Thymus (tissue), 11 donors: ENCODE results near the gene KIFC3. TPM values are rescaled to one million over a fixed set of nuclear protein-coding genes. Genes with fewer than 3 reads are reported as not detected.
A peak's percentile ranks its signal among the peaks of the same experiment; 100 is the strongest.
"Not testable (repeated sequence)": the region's sequence is repeated elsewhere in the genome, so short reads cannot be mapped to it uniquely, and the experiment has no call there.

ENCODE experiments used
- DNase-seq, 9 donors: peaks; one replicate each; pipeline ENCODE4 v3.0.0-alpha.2; 2013; ENCODE audit warnings: low spot score in 9 of 9, low read depth in 6 of 9, missing footprints in 1 of 9
- H3K27ac ChIP-seq, 2 donors: one replicate each; pipeline ENCODE4 v1.5.1; 2013; ENCODE audit warnings: control low read depth in 1 of 2, low read depth in 1 of 2, low read length in 1 of 2, mild to moderate bottlenecking in 1 of 2, moderate library complexity in 1 of 2
- H3K27me3 ChIP-seq, 2 donors: one replicate each; pipeline ENCODE4 v1.5.1; 2013; ENCODE audit warnings: low read length in 1 of 2; ENCODE audit not compliant: control insufficient read depth in 2 of 2, insufficient read depth in 1 of 2
- H3K36me3 ChIP-seq, 2 donors: one replicate each; pipeline ENCODE4 v1.5.1; 2013; ENCODE audit warnings: low read length in 1 of 2, mild to moderate bottlenecking in 1 of 2, moderate library complexity in 1 of 2; ENCODE audit not compliant: control insufficient read depth in 2 of 2, insufficient read depth in 2 of 2
- H3K4me1 ChIP-seq, 2 donors: one replicate each; pipeline ENCODE4 v1.5.1; 2013; ENCODE audit warnings: low read length in 2 of 2; ENCODE audit not compliant: control insufficient read depth in 2 of 2, insufficient read depth in 2 of 2
- H3K4me3 ChIP-seq, 2 donors: one replicate each; pipeline ENCODE4 v1.5.1; 2013; ENCODE audit warnings: low read length in 2 of 2, control low read depth in 1 of 2, mild to moderate bottlenecking in 1 of 2
- H3K9me3 ChIP-seq, 2 donors: one replicate each; pipeline ENCODE4 v1.5.1; 2013; ENCODE audit warnings: low read length in 1 of 2, mild to moderate bottlenecking in 1 of 2; ENCODE audit not compliant: control insufficient read depth in 2 of 2, insufficient read depth in 1 of 2
- WGBS: extraction: QIAGEN DNeasy Blood & Tissue Kit; methylation state at CpG from one replicate; pipeline ENCODE4 v1.1.7; 2013; 5-methylcytosine and 5-hydroxymethylcytosine counted together
- polyA plus RNA-seq: library from polyadenylated mRNA; stranded (reverse); fragments of 200-250 nt; gene quantifications from one replicate; pipeline ENCODE4 v1.2.3, GENCODE V29; 2013
- total RNA-seq: library from RNA; stranded (reverse); fragments of 120-200 nt; gene quantifications from one replicate; pipeline ENCODE4 v1.2.4, GENCODE V29; 2013
- donor health status: healthy.

Gene KIFC3
- total and polyA plus RNA-seq, 2 donors: 3.8 to 9.2 TPM

GRCh38 chr16:57818377-57819064, 16.2 kb upstream of the KIFC3 start:
- DNase-seq: no peak
- WGBS: 94% methylated on average over 8 of the region's 8 CpGs
- Histone ChIP-seq H3K4me3 (no peak overlapping the region), H3K9me3 (no peaks in the 10 kb centered on the region), H3K27me3 (no peaks in the 10 kb centered on the region), H3K4me1 (peaks cover 9 to 11% of the 10 kb centered on the region in 2 donors), H3K27ac (no peak overlapping the region), H3K36me3 (no peaks in the 10 kb centered on the region)

GRCh38 chr16:57817680-57818079, 15.4 kb upstream of the KIFC3 start:
- H3K9me3 ChIP-seq: no peaks in the 10 kb centered on the region
- DNase-seq: no peak
- H3K36me3 ChIP-seq: no peaks in the 10 kb centered on the region
- no peak overlapping the region for H3K4me3 ChIP-seq
- H3K4me1 ChIP-seq: peaks cover 9 to 12% of the 10 kb centered on the region in 2 donors
- no peaks in the 10 kb centered on the region for H3K27me3 ChIP-seq
- no peak overlapping the region for H3K27ac ChIP-seq

- DNase-seq: peak in 4 of 9 donors; percentile 32 to 69 (median 42)
- WGBS: 16% methylated on average over 16 of the region's 16 CpGs
- Histone ChIP-seq H3K4me1 (peaks cover 9 to 13% of the 10 kb centered on the region in 2 donors), H3K27ac (peak overlapping the region; percentile 55 to 71), H3K27me3 (no peaks in the 10 kb centered on the region), H3K4me3 (no peak overlapping the region), H3K36me3 (no peaks in the 10 kb centered on the region), H3K9me3 (no peaks in the 10 kb centered on the region)
Observed at GRCh38 chr16:57815987-57816745, 13.9 kb upstream of the KIFC3 start.

GRCh38 chr16:57814896-57815295, 12.6 kb upstream of the KIFC3 start:
- Histone ChIP-seq H3K4me1 (peaks cover 15 to 24% of the 10 kb centered on the region in 2 donors), H3K27ac (no peak overlapping the region), H3K4me3 (no peak overlapping the region), H3K9me3 (no peaks in the 10 kb centered on the region), H3K36me3 (no peaks in the 10 kb centered on the region), H3K27me3 (no peaks in the 10 kb centered on the region)
- no peak for DNase-seq
- WGBS: 98% methylated on average over 3 of the region's 3 CpGs

GRCh38 chr16:57813466-57813865, 11.2 kb upstream of the KIFC3 start:
- Histone ChIP-seq H3K27ac (no peak overlapping the region), H3K9me3 (no peaks in the 10 kb centered on the region), H3K4me1 (peaks cover 18 to 34% of the 10 kb centered on the region in 2 donors), H3K4me3 (no peak overlapping the region), H3K27me3 (no peaks in the 10 kb centered on the region), H3K36me3 (no peaks in the 10 kb centered on the region)
- 97% methylated on average over 8 of the region's 8 CpGs for WGBS
- no peak for DNase-seq

- peaks cover 14 to 36% of the 10 kb centered on the region in 2 donors for H3K4me1 ChIP-seq
- H3K27ac ChIP-seq, H3K4me3 ChIP-seq, H3K27me3 ChIP-seq, DNase-seq, H3K9me3 ChIP-seq, H3K36me3 ChIP-seq: not testable (repeated sequence)
- 92% methylated on average over 8 of the region's 8 CpGs for WGBS
Observed at GRCh38 chr16:57811340-57811739, 9.0 kb upstream of the KIFC3 start.

- no peaks in the 10 kb centered on the region for H3K36me3 ChIP-seq
- H3K4me3 ChIP-seq: no peak overlapping the region
- H3K27ac ChIP-seq: peak overlapping the region; percentile 34 to 70
- DNase-seq: peak in 8 of 9 donors; percentile 49 to 89 (median 74)
- peaks cover 10 to 29% of the 10 kb centered on the region in 2 donors for H3K4me1 ChIP-seq
- WGBS: 19% methylated on average over 14 of the region's 14 CpGs
- H3K27me3 ChIP-seq: no peaks in the 10 kb centered on the region
- H3K9me3 ChIP-seq: no peaks in the 10 kb centered on the region
Observed at GRCh38 chr16:57810197-57811031, 8.1 kb upstream of the KIFC3 start.

- no peak for DNase-seq
- WGBS: 88% methylated on average over 15 of the region's 15 CpGs
- H3K4me1 ChIP-seq: peaks cover 10 to 29% of the 10 kb centered on the region in 2 donors
- no peaks in the 10 kb centered on the region for H3K27me3 ChIP-seq
- no peaks in the 10 kb centered on the region for H3K36me3 ChIP-seq
- peak overlapping the region; percentile 34 to 70 for H3K27ac ChIP-seq
- no peak overlapping the region for H3K4me3 ChIP-seq
- H3K9me3 ChIP-seq: no peaks in the 10 kb centered on the region
Observed at GRCh38 chr16:57809276-57810196, 7.2 kb upstream of the KIFC3 start.
